SK-N-SH (cell line): Measurements from ENCODE around the gene AQP4.

Experiments
- CTCF ChIP-seq: fragments of 200-600 bp; sonication (generic); IDR thresholded peaks from 2 replicates; pipeline ENCODE4 v1.6.1; 2017; ENCODE audit warnings: antibody characterized with exemption, mild to moderate bottlenecking, moderate library complexity
- EP300 ChIP-seq, 2 experiments: IDR thresholded peaks; 2 replicates each; pipeline versions ENCODE4 v1.4.0 to v1.6.1; 2012; ENCODE audit warnings: borderline replicate concordance in 1 of 2, low read depth in 1 of 2, low read length in 1 of 2
- EZH2phosphoT487 ChIP-seq: fragments of 200-600 bp; sonication (generic); IDR thresholded peaks from 2 replicates; pipeline ENCODE4 v1.6.1; 2017; ENCODE audit warnings: low read depth, mixed run types, mild to moderate bottlenecking, antibody characterized with exemption, moderate library complexity, borderline replicate concordance
- GATA2 ChIP-seq: sonication (generic); formaldehyde crosslinking; IDR thresholded peaks from 2 replicates; pipeline ENCODE4 v1.5.0; 2020; ENCODE audit warnings: mild to moderate bottlenecking, missing genetic modification reagents
- IRF3 ChIP-seq: fragments of 150-350 bp; IDR thresholded peaks from 2 replicates; pipeline ENCODE4 v1.6.1; 2016; ENCODE audit warnings: mild to moderate bottlenecking, low read depth, low read length
- MAX ChIP-seq: IDR thresholded peaks from 2 replicates; pipeline ENCODE4 v1.4.0; 2012; ENCODE audit warnings: low read depth
- MXI1 ChIP-seq: IDR thresholded peaks from 2 replicates; pipeline ENCODE4 v1.6.1; 2012; ENCODE audit warnings: mild to moderate bottlenecking, low read depth, low read length, improper control_type of control experiment
- POLR2AphosphoS5 ChIP-seq: IDR thresholded peaks from 2 replicates; pipeline ENCODE4 v1.6.1; 2012; ENCODE audit warnings: low read depth, low read length
- RCOR1 ChIP-seq: fragments of 150-350 bp; IDR thresholded peaks from 2 replicates; pipeline ENCODE4 v1.6.1; 2017; ENCODE audit warnings: antibody characterized with exemption, low read length
- REST ChIP-seq: IDR thresholded peaks from 2 replicates; pipeline ENCODE4 v1.6.1; 2012; ENCODE audit warnings: mild to moderate bottlenecking, low read depth, low read length, moderate library complexity
- RFX5 ChIP-seq: IDR thresholded peaks from 2 replicates; pipeline ENCODE4 v1.6.1; 2012; ENCODE audit warnings: mild to moderate bottlenecking, improper control_type of control experiment, low read length
- SMC3 ChIP-seq: IDR thresholded peaks from 2 replicates; pipeline ENCODE4 v1.6.1; 2012; ENCODE audit warnings: low read depth, low read length, improper control_type of control experiment
- USF2 ChIP-seq: fragments of 150-350 bp; IDR thresholded peaks from 2 replicates; pipeline ENCODE4 v1.6.1; 2017; ENCODE audit warnings: antibody characterized with exemption, low read length, low read depth, borderline replicate concordance
- ZBTB33 ChIP-seq: IDR thresholded peaks from 2 replicates; pipeline ENCODE4 v1.4.0; 2012; ENCODE audit warnings: low read depth, borderline replicate concordance

GRCh38 chr18:26832302-26832701, 33.2 kb downstream of the AQP4 start:
- TF ChIP-seq CTCF (no peak), RCOR1 (no peak), GATA2 (CRISPR knock-in tag) (no peak), IRF3 (no peak), REST (no peak), SMC3 (no peak), POLR2AphosphoS5 (no peak), EZH2phosphoT487 (no peak), ZBTB33 (no peak), USF2 (no peak), MAX (no peak), EP300 (IDR thresholded peaks at IDR 0.05; ENCODE audit: borderline replicate concordance in 1 of 2, low read depth in 1 of 2, low read length in 1 of 2) (no peak), MXI1 (no peak), RFX5 (no peak)
